Progenitor cell of endocrine pancreas (in vitro differentiated cells): ENCODE measurements around the gene IL20. TPM values are rescaled to one million over a fixed set of nuclear protein-coding genes. Genes with fewer than 3 reads are reported as not detected.

Experiments
- DNase-seq: peaks from one replicate; pipeline ENCODE4 v3.0.0; 2021; ENCODE audit warnings: low spot score; ENCODE audit not compliant: unreplicated experiment
- H3K27ac Mint-ChIP-seq: 2 replicates; pipeline ENCODE4 v1.8.0; 2021; ENCODE audit warnings: mild to moderate bottlenecking, moderate library complexity, mixed read lengths
- H3K27me3 Mint-ChIP-seq: 2 replicates; pipeline ENCODE4 v1.8.0; 2021; ENCODE audit warnings: mixed read lengths
- H3K36me3 Mint-ChIP-seq: 2 replicates; pipeline ENCODE4 v1.8.0; 2022; ENCODE audit warnings: mixed read lengths; ENCODE audit not compliant: insufficient read depth
- H3K4me1 Mint-ChIP-seq: 2 replicates; pipeline ENCODE4 v1.8.0; 2021; ENCODE audit warnings: low read depth, mixed read lengths
- H3K4me3 Mint-ChIP-seq: 2 replicates; pipeline ENCODE4 v1.8.0; 2021; ENCODE audit warnings: low read depth, mild to moderate bottlenecking, moderate library complexity, mixed read lengths
- H3K9me3 Mint-ChIP-seq: 2 replicates; pipeline ENCODE4 v1.8.0; 2021; ENCODE audit warnings: low read depth, mixed read lengths
- total RNA-seq: library from RNA; stranded (reverse); gene quantifications from 2 replicates; pipeline ENCODE4 v1.2.1, GENCODE V29; 2021
- TF ChIP-seq, protein P1 (sequence below): fragments of 200-600 bp; sonication (generic); IDR thresholded peaks from one replicate; pipeline ENCODE4 v1.5.0; 2021; ENCODE audit warnings: antibody characterized with exemption, mild to moderate bottlenecking; ENCODE audit not compliant: unreplicated experiment

IL20 gene
- total RNA-seq, 1 donor from 2014 or later, result not detected

DNA sequence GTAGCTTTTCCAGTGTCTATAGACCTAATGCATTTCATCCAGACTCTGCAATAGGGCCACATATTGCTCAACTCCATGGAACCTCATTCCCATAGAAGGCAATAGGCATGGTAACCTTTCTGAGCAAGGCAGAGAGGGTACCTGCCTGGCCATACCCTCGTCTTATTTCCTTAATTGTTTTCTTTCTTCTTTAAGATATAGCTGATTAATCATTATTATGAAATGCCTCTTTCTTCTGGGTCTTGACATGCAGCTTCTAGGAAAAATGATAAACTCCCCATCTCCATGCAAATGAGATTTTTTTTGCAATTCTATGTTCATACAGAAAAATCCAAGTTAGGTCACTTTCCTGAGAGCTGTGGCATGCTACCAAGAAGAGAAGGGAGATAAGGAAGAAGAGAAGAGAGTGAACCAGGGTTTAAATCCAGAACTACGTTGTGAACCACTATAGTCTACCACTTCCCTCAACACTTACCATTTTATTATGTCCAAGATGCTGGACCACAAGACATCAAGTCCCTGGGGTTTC lies 33.0 kb upstream of the IL20 start:
- DNase-seq, result no peak
- H3K9me3 Mint-ChIP-seq, result no peaks in the 10 kb centered on the region
- H3K4me1 Mint-ChIP-seq, result no peaks in the 10 kb centered on the region
- peaks cover 25% of the 10 kb centered on the region for H3K27me3 Mint-ChIP-seq
- no peak overlapping the region for H3K4me3 Mint-ChIP-seq
- TF ChIP-seq, protein P1, sequence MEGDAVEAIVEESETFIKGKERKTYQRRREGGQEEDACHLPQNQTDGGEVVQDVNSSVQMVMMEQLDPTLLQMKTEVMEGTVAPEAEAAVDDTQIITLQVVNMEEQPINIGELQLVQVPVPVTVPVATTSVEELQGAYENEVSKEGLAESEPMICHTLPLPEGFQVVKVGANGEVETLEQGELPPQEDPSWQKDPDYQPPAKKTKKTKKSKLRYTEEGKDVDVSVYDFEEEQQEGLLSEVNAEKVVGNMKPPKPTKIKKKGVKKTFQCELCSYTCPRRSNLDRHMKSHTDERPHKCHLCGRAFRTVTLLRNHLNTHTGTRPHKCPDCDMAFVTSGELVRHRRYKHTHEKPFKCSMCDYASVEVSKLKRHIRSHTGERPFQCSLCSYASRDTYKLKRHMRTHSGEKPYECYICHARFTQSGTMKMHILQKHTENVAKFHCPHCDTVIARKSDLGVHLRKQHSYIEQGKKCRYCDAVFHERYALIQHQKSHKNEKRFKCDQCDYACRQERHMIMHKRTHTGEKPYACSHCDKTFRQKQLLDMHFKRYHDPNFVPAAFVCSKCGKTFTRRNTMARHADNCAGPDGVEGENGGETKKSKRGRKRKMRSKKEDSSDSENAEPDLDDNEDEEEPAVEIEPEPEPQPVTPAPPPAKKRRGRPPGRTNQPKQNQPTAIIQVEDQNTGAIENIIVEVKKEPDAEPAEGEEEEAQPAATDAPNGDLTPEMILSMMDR, result no peak
- no peak overlapping the region for H3K27ac Mint-ChIP-seq
- no peaks in the 10 kb centered on the region for H3K36me3 Mint-ChIP-seq

DNA sequence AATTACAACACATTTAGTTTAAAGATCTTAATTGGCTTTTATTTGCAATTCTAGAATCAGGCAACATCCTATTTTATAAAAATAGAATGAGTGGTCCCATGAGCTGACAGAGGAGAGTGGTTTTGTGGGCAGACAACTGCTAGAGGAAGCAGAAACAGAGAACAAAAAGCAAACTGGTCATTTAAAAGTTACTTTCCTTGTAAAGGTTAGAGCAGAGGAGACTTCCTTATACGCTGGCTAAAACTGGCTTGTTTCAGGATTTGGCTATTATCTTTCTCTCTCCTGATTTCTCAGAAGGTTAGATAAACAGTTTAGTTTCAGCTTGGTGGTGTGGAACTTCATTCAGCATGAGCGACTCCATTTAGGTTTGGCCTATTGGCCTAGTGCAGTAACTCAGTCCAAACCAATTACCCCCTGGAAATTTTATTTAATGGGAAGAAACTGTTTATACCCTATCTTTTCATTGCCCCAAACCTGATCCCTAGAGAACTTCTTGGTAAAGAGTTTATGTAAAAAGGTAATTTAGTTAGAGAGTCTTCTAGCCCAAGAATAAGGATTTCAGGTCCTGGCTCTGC lies 32.2 kb upstream of the IL20 start:
- TF ChIP-seq, protein P1, result no peak
- Mint-ChIP-seq H3K27me3 (peaks cover 33% of the 10 kb centered on the region), H3K36me3 (no peaks in the 10 kb centered on the region), H3K27ac (no peak overlapping the region), H3K9me3 (no peaks in the 10 kb centered on the region), H3K4me3 (no peak overlapping the region), H3K4me1 (no peaks in the 10 kb centered on the region)
- no peak for DNase-seq

DNA sequence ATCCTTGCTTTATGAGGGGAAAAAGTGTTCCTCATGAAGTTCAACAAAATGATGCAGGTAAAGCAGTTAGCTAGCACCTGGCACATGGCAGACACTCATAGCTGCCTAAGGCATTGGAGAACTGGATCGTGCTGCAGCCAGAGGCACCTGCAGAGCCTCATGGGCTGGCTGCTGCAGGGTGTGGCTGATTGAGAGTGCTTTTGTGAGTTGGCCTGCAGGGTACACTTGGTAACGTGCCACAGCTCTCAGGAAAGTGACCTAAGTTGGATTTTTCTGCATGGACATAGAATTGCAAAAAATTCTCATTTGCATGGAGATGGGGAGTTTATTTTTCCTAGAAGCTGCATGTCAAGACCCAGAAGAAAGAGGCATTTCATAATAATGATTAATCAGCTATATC lies 31.6 kb upstream of the IL20 start:
- H3K27ac Mint-ChIP-seq, result no peak overlapping the region
- peaks cover 37% of the 10 kb centered on the region for H3K27me3 Mint-ChIP-seq
- H3K36me3 Mint-ChIP-seq, result no peaks in the 10 kb centered on the region
- H3K9me3 Mint-ChIP-seq, result no peaks in the 10 kb centered on the region
- no peak overlapping the region for H3K4me3 Mint-ChIP-seq
- no peak for DNase-seq
- no peaks in the 10 kb centered on the region for H3K4me1 Mint-ChIP-seq
- TF ChIP-seq, protein P1, result no peak

DNA sequence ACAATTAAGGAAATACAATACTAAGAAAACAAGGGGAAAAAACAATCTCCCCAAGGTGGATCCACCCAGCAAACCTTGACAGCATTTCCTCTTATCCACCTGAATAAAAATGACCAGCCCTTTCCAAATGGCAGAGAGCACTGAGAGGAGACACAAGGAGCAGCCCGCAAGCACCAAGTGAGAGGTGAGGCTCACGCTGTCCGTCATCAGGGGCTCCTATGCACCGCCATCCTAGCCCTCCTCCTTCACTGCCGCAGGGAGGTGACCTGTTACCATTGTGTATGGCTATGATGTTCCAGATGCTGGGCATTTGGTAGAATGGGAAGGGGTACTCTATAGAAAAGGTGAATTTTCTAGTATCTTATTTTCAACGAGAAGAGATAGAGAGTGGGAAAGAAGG lies 31.2 kb upstream of the IL20 start:
- TF ChIP-seq, protein P1, result no peak
- Mint-ChIP-seq H3K9me3 (no peaks in the 10 kb centered on the region), H3K27me3 (peaks cover 41% of the 10 kb centered on the region), H3K36me3 (no peaks in the 10 kb centered on the region), H3K27ac (no peak overlapping the region), H3K4me3 (no peak overlapping the region), H3K4me1 (no peaks in the 10 kb centered on the region)
- no peak for DNase-seq

DNA sequence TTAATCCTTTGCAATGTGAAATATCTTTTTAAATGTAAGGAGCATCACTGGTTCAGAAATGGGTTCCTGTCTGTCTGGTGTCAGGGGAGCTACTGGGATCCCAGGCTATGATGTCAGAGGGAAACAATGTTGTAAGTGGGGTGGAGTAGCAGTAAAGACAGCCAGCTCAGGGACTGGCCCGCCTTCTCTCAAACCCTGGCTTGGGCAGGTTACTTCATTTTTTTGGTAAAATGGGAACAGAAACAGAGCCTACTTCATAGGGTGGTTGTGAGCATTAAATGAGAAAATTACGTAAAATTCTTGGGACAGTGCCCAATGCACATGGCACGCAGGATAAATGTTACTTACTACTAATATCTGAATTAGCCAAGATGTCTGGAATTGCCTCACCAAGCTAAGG lies 30.7 kb upstream of the IL20 start:
- TF ChIP-seq, protein P1, result no peak
- Mint-ChIP-seq H3K36me3 (no peaks in the 10 kb centered on the region), H3K4me3 (no peak overlapping the region)

More for the DNA sequence above, 30.7 kb upstream of the IL20 start:
- H3K4me1 Mint-ChIP-seq, result no peaks in the 10 kb centered on the region
- H3K27ac Mint-ChIP-seq, result no peak overlapping the region
- no peak for DNase-seq
- peaks cover 44% of the 10 kb centered on the region for H3K27me3 Mint-ChIP-seq
- no peaks in the 10 kb centered on the region for H3K9me3 Mint-ChIP-seq
